Activated naive CD4-positive, alpha-beta T cell treated with anti-CD3 and anti-CD28 coated beads, Interleukin-2, amount 50 U/mL, for 24 hours (primary cell): Measurements from ENCODE around the gene TGFBR1.

Experiments used
- H3K27ac Mint-ChIP-seq: one replicate; pipeline ENCODE4 v1.8.0; 2021; ENCODE audit warnings: mild to moderate bottlenecking, mixed read lengths
- H3K27me3 Mint-ChIP-seq: one replicate; pipeline ENCODE4 v1.8.0; 2021; ENCODE audit warnings: mixed read lengths
- H3K36me3 Mint-ChIP-seq: one replicate; pipeline ENCODE4 v1.8.0; 2021; ENCODE audit warnings: mixed read lengths
- H3K4me1 Mint-ChIP-seq: one replicate; pipeline ENCODE4 v1.8.0; 2021; ENCODE audit warnings: mixed read lengths
- H3K4me3 Mint-ChIP-seq: one replicate; pipeline ENCODE4 v1.8.0; 2021; ENCODE audit warnings: mild to moderate bottlenecking, mixed read lengths
- H3K9me3 Mint-ChIP-seq: one replicate; pipeline ENCODE4 v1.8.0; 2021; ENCODE audit warnings: mixed read lengths

TGFBR1 gene

DNA sequence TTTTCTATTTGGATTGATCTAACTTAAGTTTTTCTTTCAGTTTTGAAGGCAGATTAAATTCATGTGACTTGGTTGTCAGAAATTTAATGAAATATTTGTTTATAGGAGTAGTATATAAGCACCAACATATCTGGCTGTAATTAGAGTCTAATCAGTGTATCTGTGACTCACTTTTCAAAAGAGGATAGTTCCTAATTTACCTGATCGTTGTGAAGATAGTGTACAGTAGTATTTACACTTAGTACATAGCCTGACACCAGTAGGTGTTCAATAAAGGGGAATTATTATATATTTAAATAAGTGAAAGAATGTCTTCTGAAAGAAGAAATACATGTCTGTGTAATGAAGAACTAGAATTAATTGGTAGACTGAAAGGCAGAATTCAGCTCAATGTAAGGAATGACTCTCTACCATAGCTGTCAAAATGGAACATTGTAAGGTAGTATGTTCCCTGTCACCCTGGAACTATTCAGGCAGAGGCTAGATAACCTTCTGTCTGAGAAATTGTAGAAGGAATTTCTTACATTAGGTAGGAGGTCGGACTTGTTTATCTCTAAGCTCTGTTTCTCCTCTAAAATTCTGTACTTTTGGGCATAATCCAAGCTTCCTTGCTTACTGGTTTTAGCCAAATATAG lies 8.6 kb downstream of the TGFBR1 start:
- Mint-ChIP-seq H3K9me3 (no peaks in the 10 kb centered on the region), H3K4me1 (peaks cover 90% of the 10 kb centered on the region), H3K27ac (peak overlapping the region; percentile 69), H3K4me3 (peak overlapping the region; percentile 69), H3K27me3 (no peaks in the 10 kb centered on the region), H3K36me3 (no peaks in the 10 kb centered on the region)

DNA sequence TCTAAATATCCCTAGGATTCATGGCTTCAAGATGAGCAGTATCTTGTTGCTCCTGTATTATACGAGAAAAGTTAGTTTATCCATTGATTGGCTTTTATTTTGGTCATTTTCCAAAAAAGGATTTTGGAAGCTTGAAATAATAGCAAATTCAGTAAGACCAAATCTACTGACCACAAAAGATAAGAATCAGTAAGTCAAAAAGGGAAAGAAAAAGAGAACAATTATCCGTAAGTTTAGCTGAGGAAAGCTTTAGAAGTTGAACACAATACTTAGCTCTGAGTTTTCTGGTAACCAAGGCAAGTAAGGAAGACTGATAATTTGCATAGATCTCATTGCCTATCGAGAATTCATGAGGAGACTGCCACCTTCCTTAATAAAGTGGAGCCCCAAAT lies 9.1 kb downstream of the TGFBR1 start:
- no peaks in the 10 kb centered on the region for H3K9me3 Mint-ChIP-seq
- no peaks in the 10 kb centered on the region for H3K27me3 Mint-ChIP-seq
- peak overlapping the region; percentile 4 for H3K27ac Mint-ChIP-seq
- H3K4me1 Mint-ChIP-seq = peaks cover 90% of the 10 kb centered on the region
- H3K36me3 Mint-ChIP-seq = peaks cover 2% of the 10 kb centered on the region
- peak overlapping the region; percentile 41 for H3K4me3 Mint-ChIP-seq

DNA sequence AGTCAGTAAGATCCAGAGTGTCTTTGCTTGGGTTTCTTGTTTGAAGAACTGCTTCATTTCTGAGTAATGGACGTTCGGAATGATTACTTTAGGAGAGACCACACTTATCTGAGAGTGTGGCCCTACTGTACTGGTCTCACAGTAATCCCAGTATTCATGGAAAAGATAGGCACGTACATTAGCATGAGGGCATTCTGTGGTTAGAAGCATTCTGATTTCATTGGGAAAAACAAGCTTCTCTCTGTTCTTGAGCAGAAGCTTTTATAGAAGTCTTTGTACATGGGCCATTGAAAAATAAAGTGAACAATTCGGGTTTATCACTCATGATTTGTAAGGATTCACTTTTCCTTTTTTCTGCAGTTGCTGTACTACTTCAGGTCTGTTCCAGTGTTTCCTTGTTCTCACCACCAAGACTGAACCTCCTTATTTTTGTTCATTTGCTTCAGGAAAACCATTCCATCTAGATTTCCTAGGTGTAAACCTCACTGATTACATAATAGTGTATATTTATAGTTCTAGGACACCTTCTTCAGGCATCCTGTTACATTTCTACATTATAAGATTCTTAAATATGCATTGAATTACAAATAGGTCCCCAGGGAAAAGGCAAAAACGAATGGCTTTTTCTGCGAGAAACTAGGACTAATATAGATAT lies 10.1 kb downstream of the TGFBR1 start:
- Mint-ChIP-seq H3K4me1 (peaks cover 90% of the 10 kb centered on the region), H3K4me3 (no peak overlapping the region), H3K9me3 (no peaks in the 10 kb centered on the region), H3K27me3 (no peaks in the 10 kb centered on the region), H3K36me3 (peaks cover 2% of the 10 kb centered on the region), H3K27ac (no peak overlapping the region)

DNA sequence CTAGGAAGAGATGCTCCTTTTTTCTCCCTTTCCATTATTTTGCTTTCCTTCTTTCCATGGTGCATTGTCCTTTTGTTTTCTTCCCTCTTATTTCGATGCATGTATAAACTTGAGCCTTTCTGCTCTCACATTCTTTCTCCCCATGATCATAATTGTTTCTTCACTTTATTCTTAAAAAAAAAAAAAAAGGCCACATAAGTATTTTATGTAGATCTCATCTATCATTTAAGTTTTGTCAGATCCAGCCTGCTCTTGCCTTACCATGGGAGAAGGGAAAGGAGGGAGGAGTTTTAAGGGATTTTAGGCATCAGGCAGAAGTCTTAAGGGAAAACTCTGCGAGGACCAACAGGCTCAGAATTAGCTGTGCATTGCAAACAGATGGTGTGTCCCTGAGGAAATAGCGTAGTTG lies 11.1 kb downstream of the TGFBR1 start:
- H3K27me3 Mint-ChIP-seq = no peaks in the 10 kb centered on the region
- H3K4me1 Mint-ChIP-seq = peaks cover 90% of the 10 kb centered on the region
- H3K9me3 Mint-ChIP-seq = no peaks in the 10 kb centered on the region
- no peak overlapping the region for H3K27ac Mint-ChIP-seq
- no peak overlapping the region for H3K4me3 Mint-ChIP-seq
- peaks cover 2% of the 10 kb centered on the region for H3K36me3 Mint-ChIP-seq

DNA sequence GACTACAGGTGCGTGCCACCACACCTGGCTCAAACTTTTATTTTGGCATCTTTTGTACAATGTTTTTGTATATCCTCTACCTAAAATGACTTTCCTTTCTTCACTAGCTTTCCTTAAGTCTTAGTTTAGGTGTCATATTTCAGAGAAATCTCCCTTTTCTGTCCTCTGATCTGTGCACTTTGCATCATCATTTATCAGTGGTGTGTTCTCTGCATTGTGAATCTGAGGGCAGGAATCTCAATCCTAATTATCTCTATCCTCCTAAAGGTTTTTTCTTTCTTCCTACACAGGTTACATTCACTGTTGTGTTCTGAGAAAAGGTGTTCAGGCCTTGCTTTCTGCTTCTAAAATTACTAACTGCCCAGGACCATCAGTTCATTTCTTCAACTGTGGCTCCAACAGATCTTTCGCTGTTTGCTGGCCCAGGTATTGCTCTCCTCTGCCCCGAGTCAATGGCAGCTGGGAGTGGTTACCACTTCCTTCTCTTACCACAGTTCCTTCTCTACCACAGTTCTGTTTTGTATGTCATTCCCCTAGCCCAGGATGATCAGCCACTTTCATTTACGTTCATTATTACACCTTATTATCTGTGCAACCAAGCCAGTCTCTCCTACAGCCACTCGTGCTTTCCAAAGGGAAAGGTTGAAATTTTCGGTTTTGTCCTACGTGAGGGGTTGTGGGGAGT lies 14.0 kb downstream of the TGFBR1 start:
- Mint-ChIP-seq H3K4me1 (peaks cover 91% of the 10 kb centered on the region), H3K9me3 (no peaks in the 10 kb centered on the region), H3K36me3 (peaks cover 2% of the 10 kb centered on the region), H3K27ac (peak overlapping the region; percentile 90), H3K27me3 (no peaks in the 10 kb centered on the region), H3K4me3 (peak overlapping the region; percentile 85)

DNA sequence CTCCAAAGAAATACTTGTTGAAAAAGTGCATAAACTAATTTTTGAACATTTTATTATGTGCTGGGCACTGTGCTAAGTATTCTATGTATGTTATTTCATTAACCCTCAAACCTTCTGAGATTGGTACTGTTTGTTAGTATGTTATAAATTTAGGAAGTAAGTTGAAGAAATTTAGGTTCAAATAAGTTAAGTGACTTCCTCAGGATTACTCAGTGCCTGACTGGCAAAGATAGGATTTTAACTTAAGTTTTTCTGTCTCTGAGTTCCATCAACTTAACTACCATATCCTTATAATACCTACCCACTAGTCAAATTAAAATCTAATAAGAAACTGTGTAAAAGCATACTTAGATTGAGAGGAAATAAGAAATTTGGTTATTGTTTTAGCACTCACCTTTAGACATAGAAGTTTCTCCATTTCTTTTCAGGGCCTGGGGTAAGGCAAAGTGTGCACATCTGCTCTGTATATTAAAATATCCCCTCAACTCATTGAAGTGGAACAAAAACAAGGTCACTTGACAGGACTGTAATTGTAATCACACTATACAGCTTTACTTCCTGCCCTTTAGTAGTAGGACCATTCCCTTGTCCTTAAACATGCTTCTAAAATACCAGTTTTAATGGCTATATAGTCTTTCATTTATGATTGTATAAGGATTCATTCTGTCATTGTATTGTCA lies 15.2 kb downstream of the TGFBR1 start:
- Mint-ChIP-seq H3K9me3 (no peaks in the 10 kb centered on the region), H3K27me3 (no peaks in the 10 kb centered on the region), H3K4me1 (peaks cover 90% of the 10 kb centered on the region), H3K4me3 (peak overlapping the region; percentile 85), H3K27ac (peak overlapping the region; percentile 4), H3K36me3 (peaks cover 4% of the 10 kb centered on the region)

DNA sequence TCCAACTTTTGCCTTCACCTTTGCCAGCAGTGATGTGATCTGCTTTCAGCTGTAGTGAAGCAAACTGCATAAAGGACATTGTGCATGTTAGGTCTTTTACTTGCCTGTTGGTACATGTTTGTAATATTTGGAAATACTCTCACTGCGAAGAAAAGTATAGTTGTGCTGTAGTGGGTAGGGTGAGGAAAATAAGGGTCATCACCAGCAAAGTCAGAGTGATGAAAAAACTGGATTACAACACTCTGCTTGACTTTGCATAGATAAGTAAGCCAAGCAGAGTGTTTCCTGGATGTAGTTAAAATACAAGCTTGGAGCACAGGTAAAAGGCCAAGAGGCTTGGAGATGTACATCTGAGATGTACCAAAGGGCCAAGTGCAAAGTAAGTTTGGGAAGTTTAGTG lies 16.7 kb downstream of the TGFBR1 start:
- peaks cover 4% of the 10 kb centered on the region for H3K36me3 Mint-ChIP-seq
- H3K4me1 Mint-ChIP-seq = peaks cover 90% of the 10 kb centered on the region
- H3K27ac Mint-ChIP-seq = no peak overlapping the region
- H3K9me3 Mint-ChIP-seq = no peaks in the 10 kb centered on the region
- no peak overlapping the region for H3K4me3 Mint-ChIP-seq
- H3K27me3 Mint-ChIP-seq = no peaks in the 10 kb centered on the region

DNA sequence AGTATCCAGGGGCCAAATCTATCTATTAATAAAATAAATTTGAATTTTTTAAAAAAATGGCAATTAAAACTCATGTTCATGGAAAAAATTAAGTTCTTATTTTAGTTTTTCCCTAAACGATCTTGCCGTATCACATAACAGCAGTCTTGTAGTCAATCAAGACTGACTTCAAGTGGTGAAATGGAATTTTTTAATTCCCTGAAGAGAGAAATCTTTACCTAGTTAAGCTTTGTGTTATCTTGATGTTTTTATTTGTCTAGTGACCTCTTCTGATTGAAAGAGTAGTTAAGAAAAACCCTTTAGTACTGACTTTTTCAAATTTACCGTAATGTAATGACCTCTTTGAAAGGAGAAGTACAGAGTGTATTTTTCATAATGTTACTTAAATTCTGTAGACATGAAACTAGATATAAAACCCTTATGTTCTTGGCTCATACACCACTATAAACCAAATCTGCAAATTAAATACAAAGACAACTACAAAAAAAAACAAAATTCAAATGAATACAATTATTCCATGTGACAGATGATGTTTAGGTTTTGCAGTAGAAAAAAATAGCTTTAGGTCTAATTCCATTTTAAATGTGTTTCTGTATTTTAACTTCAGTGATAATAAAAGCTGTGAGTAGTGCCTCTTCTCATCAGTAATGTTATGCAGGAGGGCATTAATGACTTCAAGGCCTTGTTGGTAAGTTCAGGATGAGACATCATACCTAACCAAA lies 19.8 kb downstream of the TGFBR1 start:
- no peak overlapping the region for H3K27ac Mint-ChIP-seq
- no peaks in the 10 kb centered on the region for H3K9me3 Mint-ChIP-seq
- no peaks in the 10 kb centered on the region for H3K27me3 Mint-ChIP-seq
- no peak overlapping the region for H3K4me3 Mint-ChIP-seq
- H3K36me3 Mint-ChIP-seq = peaks cover 4% of the 10 kb centered on the region
- H3K4me1 Mint-ChIP-seq = peaks cover 92% of the 10 kb centered on the region

DNA sequence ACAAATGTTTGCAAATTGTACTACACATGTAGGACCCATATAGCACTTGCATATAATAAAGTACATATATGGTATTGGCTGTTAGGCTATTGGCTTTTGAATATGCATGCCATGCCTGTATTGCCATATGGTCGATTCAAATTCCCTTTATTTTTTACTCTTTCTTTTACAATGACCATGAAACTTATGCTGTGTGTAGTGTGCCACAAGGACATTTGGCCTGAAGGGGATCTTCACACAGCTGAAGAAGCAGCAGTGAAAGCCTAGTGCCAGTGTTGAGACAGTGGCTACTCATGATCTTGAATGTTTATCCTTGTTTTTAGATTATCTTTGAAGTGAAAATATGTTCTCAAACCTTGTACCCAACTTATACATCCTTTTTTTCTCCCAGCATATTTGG lies 20.5 kb downstream of the TGFBR1 start:
- no peak overlapping the region for H3K4me3 Mint-ChIP-seq
- H3K4me1 Mint-ChIP-seq = peaks cover 91% of the 10 kb centered on the region
- peaks cover 4% of the 10 kb centered on the region for H3K36me3 Mint-ChIP-seq
- H3K9me3 Mint-ChIP-seq = no peaks in the 10 kb centered on the region
- no peaks in the 10 kb centered on the region for H3K27me3 Mint-ChIP-seq
- H3K27ac Mint-ChIP-seq = no peak overlapping the region

DNA sequence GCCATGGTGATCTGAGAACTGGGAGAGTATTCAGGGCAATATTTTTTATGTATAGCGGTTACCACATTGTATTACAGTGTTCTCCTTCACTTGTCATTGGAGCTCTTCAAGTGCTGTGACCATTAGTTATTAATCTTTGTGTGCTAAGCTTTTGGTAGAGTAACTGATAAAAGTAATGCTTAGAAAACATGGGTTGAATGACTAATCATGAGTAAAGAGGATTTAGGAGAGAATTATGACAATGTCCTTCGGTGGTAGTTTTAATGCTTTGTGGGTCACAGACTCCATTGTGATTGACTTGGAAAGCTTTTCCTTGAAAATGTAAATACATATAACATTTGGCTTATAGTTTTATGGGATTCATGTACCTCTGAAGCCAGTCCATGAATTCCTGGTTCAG lies 21.4 kb downstream of the TGFBR1 start:
- peaks cover 91% of the 10 kb centered on the region for H3K4me1 Mint-ChIP-seq
- no peaks in the 10 kb centered on the region for H3K9me3 Mint-ChIP-seq
- H3K27ac Mint-ChIP-seq = no peak overlapping the region
- H3K27me3 Mint-ChIP-seq = no peaks in the 10 kb centered on the region
- H3K4me3 Mint-ChIP-seq = no peak overlapping the region
- peaks cover 7% of the 10 kb centered on the region for H3K36me3 Mint-ChIP-seq

DNA sequence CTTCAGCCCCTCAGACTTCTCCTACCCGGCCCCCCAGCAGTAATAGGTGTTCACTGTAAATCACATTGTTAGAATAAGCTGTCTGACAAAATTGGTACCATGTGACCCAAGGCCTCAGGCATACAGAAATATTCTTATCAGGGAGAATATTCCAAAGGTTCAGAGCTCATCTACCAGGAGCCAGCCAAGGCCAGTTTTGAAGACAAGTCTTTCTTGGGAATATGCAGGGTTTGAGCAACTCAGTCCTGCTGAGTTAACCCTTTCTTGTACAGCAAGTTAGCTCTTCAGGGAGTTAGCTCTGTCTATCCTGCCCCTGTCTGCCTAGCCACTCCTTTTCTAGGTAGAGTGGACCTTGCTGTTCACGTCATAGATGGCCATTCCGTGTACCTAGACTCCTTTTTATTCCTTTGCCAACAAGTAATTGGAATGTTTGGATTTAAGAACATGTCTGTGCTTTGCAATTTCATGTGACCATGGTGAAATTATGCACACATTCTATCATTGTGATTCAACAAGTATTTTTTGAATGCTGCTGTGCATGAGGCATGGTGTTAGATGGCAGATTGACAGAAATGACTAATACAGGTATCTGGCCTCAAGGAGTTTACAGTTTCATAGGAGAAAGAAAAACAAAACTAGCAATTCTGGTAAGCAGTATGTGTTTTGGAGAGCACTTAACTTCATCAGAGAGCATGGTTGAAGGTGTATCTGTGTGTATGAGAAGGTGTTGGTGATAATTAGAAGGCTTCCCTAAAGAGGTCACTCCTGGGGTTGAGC lies 22.6 kb downstream of the TGFBR1 start:
- peak overlapping the region; percentile 46 for H3K27ac Mint-ChIP-seq
- H3K9me3 Mint-ChIP-seq = no peaks in the 10 kb centered on the region
- no peaks in the 10 kb centered on the region for H3K27me3 Mint-ChIP-seq
- H3K36me3 Mint-ChIP-seq = peaks cover 9% of the 10 kb centered on the region
- H3K4me1 Mint-ChIP-seq = peaks cover 90% of the 10 kb centered on the region
- no peak overlapping the region for H3K4me3 Mint-ChIP-seq

DNA sequence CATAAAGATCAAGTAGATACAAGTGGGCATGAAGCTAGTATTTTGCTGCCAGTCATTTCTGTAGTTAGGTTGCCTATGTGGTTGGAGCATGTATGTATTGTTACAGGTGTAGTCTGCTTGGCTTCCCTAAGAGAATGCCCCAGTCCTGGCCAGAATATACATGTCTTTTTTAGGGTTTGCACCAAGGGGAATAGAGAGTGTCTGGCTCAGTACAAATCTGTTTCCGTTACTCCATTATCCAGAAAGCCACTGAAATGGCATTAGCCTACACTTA lies 23.2 kb downstream of the TGFBR1 start:
- peaks cover 9% of the 10 kb centered on the region for H3K36me3 Mint-ChIP-seq
- H3K27ac Mint-ChIP-seq = peak overlapping the region; percentile 46
- no peak overlapping the region for H3K4me3 Mint-ChIP-seq
- H3K9me3 Mint-ChIP-seq = no peaks in the 10 kb centered on the region
- peaks cover 92% of the 10 kb centered on the region for H3K4me1 Mint-ChIP-seq
- no peaks in the 10 kb centered on the region for H3K27me3 Mint-ChIP-seq

DNA sequence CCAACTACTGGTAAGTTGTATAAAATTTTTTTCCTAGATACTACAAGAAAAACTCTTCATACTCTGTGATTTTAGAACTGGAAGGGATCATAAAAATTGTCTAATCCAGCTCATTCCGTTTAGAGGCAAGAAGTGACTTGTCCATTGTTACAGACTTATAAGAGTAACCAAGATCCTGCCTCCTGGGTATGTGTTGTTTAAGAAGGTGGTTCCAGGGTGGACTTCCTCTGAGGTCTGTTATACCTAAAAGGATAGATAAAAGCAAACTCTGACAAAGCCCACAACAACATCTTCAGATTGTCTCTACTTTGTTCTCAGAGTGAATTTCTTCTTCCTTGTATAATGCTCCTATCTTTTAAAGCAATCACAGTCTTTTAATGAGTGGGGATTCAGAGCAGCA lies 24.2 kb downstream of the TGFBR1 start:
- Mint-ChIP-seq H3K9me3 (no peaks in the 10 kb centered on the region), H3K4me3 (peak overlapping the region; percentile 34), H3K27me3 (no peaks in the 10 kb centered on the region), H3K4me1 (peaks cover 89% of the 10 kb centered on the region), H3K36me3 (peaks cover 9% of the 10 kb centered on the region), H3K27ac (peak overlapping the region; percentile 81)

DNA sequence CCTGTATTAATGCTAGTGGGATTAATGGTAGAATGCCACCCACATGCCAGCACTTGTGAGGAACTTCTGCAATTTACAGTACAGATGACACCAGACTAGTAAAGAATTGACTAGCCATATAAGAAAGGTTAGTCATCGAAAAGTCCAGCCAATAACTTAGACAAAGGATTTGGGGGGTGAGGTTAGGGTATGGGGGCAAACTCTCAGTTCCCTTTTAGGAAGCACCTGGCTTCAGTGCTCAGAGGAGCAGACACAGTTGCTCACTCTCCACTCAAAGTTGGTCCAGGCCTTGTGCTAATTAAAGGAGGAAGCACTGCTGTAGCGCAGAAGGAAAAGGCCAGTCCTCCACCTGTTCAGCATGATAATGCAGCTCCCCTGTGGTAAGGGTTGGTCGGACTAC lies 25.2 kb downstream of the TGFBR1 start:
- Mint-ChIP-seq H3K4me1 (peaks cover 89% of the 10 kb centered on the region), H3K4me3 (peak overlapping the region; percentile 51), H3K36me3 (peaks cover 7% of the 10 kb centered on the region), H3K27ac (peak overlapping the region; percentile 63), H3K27me3 (no peaks in the 10 kb centered on the region), H3K9me3 (no peaks in the 10 kb centered on the region)

DNA sequence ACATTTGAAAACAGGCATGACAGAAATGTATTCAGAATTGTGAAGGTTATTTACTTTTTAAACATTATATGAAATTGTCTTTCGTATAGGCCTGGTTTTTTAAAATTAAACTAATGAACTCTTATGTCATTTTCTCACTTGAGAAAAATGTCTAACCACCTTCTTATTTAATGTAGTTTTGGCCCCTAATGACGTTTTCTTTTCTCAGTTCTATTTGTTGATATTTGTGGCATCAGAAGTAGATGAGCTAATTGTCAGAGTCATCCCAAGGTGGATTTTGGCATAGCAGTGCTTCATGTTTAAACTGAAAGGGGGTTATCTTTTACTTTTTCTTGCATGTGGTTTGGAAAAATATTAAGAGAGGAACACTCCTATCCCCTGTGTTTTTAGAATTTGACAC lies 28.2 kb downstream of the TGFBR1 start:
- Mint-ChIP-seq H3K4me3 (no peak overlapping the region), H3K36me3 (peaks cover 7% of the 10 kb centered on the region), H3K4me1 (peaks cover 90% of the 10 kb centered on the region), H3K27ac (peak overlapping the region; percentile 57), H3K27me3 (no peaks in the 10 kb centered on the region), H3K9me3 (no peaks in the 10 kb centered on the region)
